ENCODE results near the gene CLEC4M.

CLEC4M gene

GRCh38 chr19:7722231-7722651 is 40.8 kb upstream of the CLEC4M start:
- no CpG with 5 or more reads among the region's 5 CpGs for WGBS (ENCODE audit: extremely low coverage, insufficient coverage, low lambda C conversion rate)
- H3K27ac ChIP-seq (ENCODE audit: low read depth, low read length) = no peak overlapping the region
- no peak overlapping the region for H3K18ac ChIP-seq (ENCODE audit: low read length)

DNA sequence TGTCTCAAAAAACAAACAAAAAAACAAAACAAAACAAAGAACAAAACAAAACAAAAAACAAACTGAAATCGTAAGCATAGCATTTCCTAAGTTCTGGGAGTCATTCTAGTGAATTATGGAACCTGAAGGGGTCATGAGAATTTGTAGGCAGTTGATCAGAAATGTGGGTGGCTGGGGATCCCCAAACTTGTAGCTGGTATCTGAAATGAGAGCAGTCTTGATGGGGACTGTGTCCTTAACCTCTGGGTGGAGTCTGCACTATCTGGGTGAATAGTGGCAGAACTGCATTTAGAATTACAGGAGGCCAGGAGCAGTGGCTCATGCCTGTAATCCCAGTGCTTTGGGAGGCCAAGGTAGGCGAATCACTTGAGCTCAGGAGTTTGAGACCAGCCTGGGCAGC is 37.3 kb upstream of the CLEC4M start:
- no peak overlapping the region for H3K23ac ChIP-seq (ENCODE audit: low read length)
- H2AK5ac ChIP-seq (ENCODE audit: low read length) = no peak overlapping the region
- no peaks in the 10 kb centered on the region for H3K36me3 ChIP-seq (ENCODE audit: control insufficient read depth, insufficient read depth, low read length)
- H2BK15ac ChIP-seq (replicated peaks; ENCODE audit: low read depth) = no peak overlapping the region
- H2BK5ac ChIP-seq (ENCODE audit: low read length) = no peak overlapping the region
- no peaks in the 10 kb centered on the region for H3K79me1 ChIP-seq (ENCODE audit: low read length)
- no peak overlapping the region for H3K4ac ChIP-seq (ENCODE audit: low read depth, low read length)
- H3K18ac ChIP-seq (ENCODE audit: low read length) = no peak overlapping the region
- no peaks in the 10 kb centered on the region for H3K4me1 ChIP-seq (ENCODE audit: control insufficient read depth, low read depth, low read length)
- no peak overlapping the region for H2BK120ac ChIP-seq (ENCODE audit: low read depth, low read length)
- H4K5ac ChIP-seq (ENCODE audit: low read length) = no peak overlapping the region
- H3K4me2 ChIP-seq (ENCODE audit: low read length) = no peak overlapping the region
- no peaks in the 10 kb centered on the region for H3K79me2 ChIP-seq (ENCODE audit: control insufficient read depth, insufficient read depth, low read length)
- no peak overlapping the region for H3K4me3 ChIP-seq (ENCODE audit: low read length)
- no peak overlapping the region for H3K27ac ChIP-seq (ENCODE audit: low read depth, low read length)
- DNase-seq = no peak
- no peak overlapping the region for H3K56ac ChIP-seq (ENCODE audit: low read length)
- peaks cover 18% of the 10 kb centered on the region for H3K27me3 ChIP-seq (ENCODE audit: insufficient read depth, low read length, poor library complexity)
- H3K9ac ChIP-seq (ENCODE audit: low read length) = no peak overlapping the region
- no peak overlapping the region for H4K8ac ChIP-seq (ENCODE audit: low read depth, low read length)
- no CpG with 5 or more reads among the region's 2 CpGs for WGBS (ENCODE audit: extremely low coverage, insufficient coverage, low lambda C conversion rate)

More at GRCh38 chr19:7722231-7722651, 40.8 kb upstream of the CLEC4M start:
- Histone ChIP-seq H2BK120ac (ENCODE audit: low read depth, low read length) (no peak overlapping the region), H3K79me1 (ENCODE audit: low read length) (no peaks in the 10 kb centered on the region), H3K4me2 (ENCODE audit: low read length) (no peak overlapping the region), H3K4ac (ENCODE audit: low read depth, low read length) (no peak overlapping the region), H4K5ac (ENCODE audit: low read length) (no peak overlapping the region), H3K36me3 (ENCODE audit: control insufficient read depth, insufficient read depth, low read length) (no peaks in the 10 kb centered on the region), H3K9ac (ENCODE audit: low read length) (no peak overlapping the region), H3K79me2 (ENCODE audit: control insufficient read depth, insufficient read depth, low read length) (no peaks in the 10 kb centered on the region), H3K23ac (ENCODE audit: low read length) (no peak overlapping the region), H2AK5ac (ENCODE audit: low read length) (no peak overlapping the region), H3K27me3 (ENCODE audit: insufficient read depth, low read length, poor library complexity) (no peaks in the 10 kb centered on the region), H3K4me1 (ENCODE audit: control insufficient read depth, low read depth, low read length) (no peaks in the 10 kb centered on the region), H2BK15ac (replicated peaks; ENCODE audit: low read depth) (no peak overlapping the region), H3K4me3 (ENCODE audit: low read length) (no peak overlapping the region), H2BK5ac (ENCODE audit: low read length) (no peak overlapping the region), H3K56ac (ENCODE audit: low read length) (no peak overlapping the region), H4K8ac (ENCODE audit: low read depth, low read length) (no peak overlapping the region)
- no peak for DNase-seq

- H2BK5ac ChIP-seq (ENCODE audit: low read length) = no peak overlapping the region
- no peak overlapping the region for H3K56ac ChIP-seq (ENCODE audit: low read length)
- H3K9ac ChIP-seq (ENCODE audit: low read length) = no peak overlapping the region
- H3K4me1 ChIP-seq (ENCODE audit: control insufficient read depth, low read depth, low read length) = no peaks in the 10 kb centered on the region
- DNase-seq = no peak
- H2BK15ac ChIP-seq (replicated peaks; ENCODE audit: low read depth) = no peak overlapping the region
- no peak overlapping the region for H2AK5ac ChIP-seq (ENCODE audit: low read length)
- H2BK120ac ChIP-seq (ENCODE audit: low read depth, low read length) = no peak overlapping the region
- no peaks in the 10 kb centered on the region for H3K79me2 ChIP-seq (ENCODE audit: control insufficient read depth, insufficient read depth, low read length)
- no peak overlapping the region for H3K18ac ChIP-seq (ENCODE audit: low read length)
- H3K4ac ChIP-seq (ENCODE audit: low read depth, low read length) = no peak overlapping the region
- H3K27ac ChIP-seq (ENCODE audit: low read depth, low read length) = no peak overlapping the region
- peaks cover 25% of the 10 kb centered on the region for H3K27me3 ChIP-seq (ENCODE audit: insufficient read depth, low read length, poor library complexity)
- H4K5ac ChIP-seq (ENCODE audit: low read length) = no peak overlapping the region
- no CpG with 5 or more reads among the region's 16 CpGs for WGBS (ENCODE audit: extremely low coverage, insufficient coverage, low lambda C conversion rate)
- H4K8ac ChIP-seq (ENCODE audit: low read depth, low read length) = no peak overlapping the region
- no peaks in the 10 kb centered on the region for H3K79me1 ChIP-seq (ENCODE audit: low read length)
- H3K23ac ChIP-seq (ENCODE audit: low read length) = no peak overlapping the region
- no peaks in the 10 kb centered on the region for H3K36me3 ChIP-seq (ENCODE audit: control insufficient read depth, insufficient read depth, low read length)
- no peak overlapping the region for H3K4me3 ChIP-seq (ENCODE audit: low read length)
- no peak overlapping the region for H3K4me2 ChIP-seq (ENCODE audit: low read length)
These were observed 33.8 kb upstream of the CLEC4M start for GRCh38 chr19:7729211-7729610.

- Histone ChIP-seq H3K79me2 (ENCODE audit: control insufficient read depth, insufficient read depth, low read length) (no peaks in the 10 kb centered on the region), H3K36me3 (ENCODE audit: control insufficient read depth, insufficient read depth, low read length) (no peaks in the 10 kb centered on the region), H3K27me3 (ENCODE audit: insufficient read depth, low read length, poor library complexity) (peaks cover 25% of the 10 kb centered on the region), H3K23ac (ENCODE audit: low read length) (no peak overlapping the region), H2BK120ac (ENCODE audit: low read depth, low read length) (no peak overlapping the region), H3K56ac (ENCODE audit: low read length) (no peak overlapping the region), H3K4ac (ENCODE audit: low read depth, low read length) (no peak overlapping the region), H3K79me1 (ENCODE audit: low read length) (no peaks in the 10 kb centered on the region), H3K4me1 (ENCODE audit: control insufficient read depth, low read depth, low read length) (no peaks in the 10 kb centered on the region), H3K4me2 (ENCODE audit: low read length) (no peak overlapping the region), H2BK15ac (replicated peaks; ENCODE audit: low read depth) (no peak overlapping the region), H3K27ac (ENCODE audit: low read depth, low read length) (no peak overlapping the region), H3K9ac (ENCODE audit: low read length) (no peak overlapping the region), H2BK5ac (ENCODE audit: low read length) (no peak overlapping the region), H2AK5ac (ENCODE audit: low read length) (no peak overlapping the region), H3K4me3 (ENCODE audit: low read length) (no peak overlapping the region), H3K18ac (ENCODE audit: low read length) (no peak overlapping the region), H4K8ac (ENCODE audit: low read depth, low read length) (no peak overlapping the region), H4K5ac (ENCODE audit: low read length) (no peak overlapping the region)
- DNase-seq = no peak
- no CpG with 5 or more reads among the region's 34 CpGs for WGBS (ENCODE audit: extremely low coverage, insufficient coverage, low lambda C conversion rate)
These were observed 33.2 kb upstream of the CLEC4M start for GRCh38 chr19:7729831-7730285.

DNA sequence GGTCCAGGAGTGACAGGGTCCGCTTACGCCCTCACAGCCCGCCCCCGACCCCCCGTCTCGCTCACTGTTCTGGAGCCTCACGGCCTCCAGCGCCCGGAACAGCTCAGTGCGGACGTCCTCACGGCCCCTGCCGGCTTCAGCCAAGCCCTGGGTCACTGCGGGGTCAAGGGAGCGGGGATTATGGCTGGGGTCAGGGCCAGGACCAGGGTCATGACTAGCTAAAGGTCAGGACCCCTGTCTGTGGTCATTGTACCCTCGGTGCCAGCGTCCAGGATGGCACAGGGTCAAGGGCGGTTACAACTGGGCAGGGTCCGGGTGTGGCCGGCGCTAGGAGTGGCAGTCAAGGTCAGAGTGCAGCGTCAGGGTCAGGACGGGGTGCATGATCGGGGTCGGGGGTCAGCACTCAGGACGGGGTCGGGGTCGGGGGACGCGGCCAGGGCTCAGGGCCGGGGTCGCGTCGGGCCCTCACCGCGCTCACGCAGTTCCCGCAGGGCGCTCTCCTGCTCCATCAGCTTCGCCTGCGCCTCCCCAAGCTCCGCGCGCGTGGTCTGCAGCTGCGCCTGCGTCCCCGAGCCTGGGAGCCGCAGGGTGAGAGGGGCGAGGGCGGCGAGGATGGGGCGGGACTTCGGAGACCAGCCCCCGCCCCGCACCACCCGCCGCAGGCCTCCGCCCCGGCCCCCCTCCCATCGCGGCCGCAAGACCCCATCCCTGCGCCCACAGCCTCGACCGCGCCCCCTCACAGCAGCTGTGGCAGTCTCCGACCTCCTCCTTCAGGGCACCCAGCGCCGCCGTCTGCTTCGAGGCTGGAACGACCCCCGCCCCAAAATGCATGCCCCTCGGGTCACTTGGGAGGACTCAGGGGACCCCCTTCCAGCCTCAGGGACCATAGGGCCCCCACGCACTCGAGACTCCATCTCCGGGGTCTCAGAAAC is 32.5 kb upstream of the CLEC4M start:
- no peak for DNase-seq
- Histone ChIP-seq H2BK5ac (ENCODE audit: low read length) (no peak overlapping the region), H3K4ac (ENCODE audit: low read depth, low read length) (no peak overlapping the region), H3K4me1 (ENCODE audit: control insufficient read depth, low read depth, low read length) (no peaks in the 10 kb centered on the region), H3K4me2 (ENCODE audit: low read length) (no peak overlapping the region), H3K56ac (ENCODE audit: low read length) (no peak overlapping the region), H3K27me3 (ENCODE audit: insufficient read depth, low read length, poor library complexity) (peaks cover 25% of the 10 kb centered on the region), H2AK5ac (ENCODE audit: low read length) (no peak overlapping the region), H3K79me1 (ENCODE audit: low read length) (no peaks in the 10 kb centered on the region), H3K9ac (ENCODE audit: low read length) (no peak overlapping the region), H2BK120ac (ENCODE audit: low read depth, low read length) (no peak overlapping the region), H3K79me2 (ENCODE audit: control insufficient read depth, insufficient read depth, low read length) (no peaks in the 10 kb centered on the region), H3K4me3 (ENCODE audit: low read length) (no peak overlapping the region), H3K27ac (ENCODE audit: low read depth, low read length) (no peak overlapping the region), H3K18ac (ENCODE audit: low read length) (no peak overlapping the region), H2BK15ac (replicated peaks; ENCODE audit: low read depth) (no peak overlapping the region), H4K8ac (ENCODE audit: low read depth, low read length) (no peak overlapping the region), H4K5ac (ENCODE audit: low read length) (no peak overlapping the region), H3K23ac (ENCODE audit: low read length) (no peak overlapping the region), H3K36me3 (ENCODE audit: control insufficient read depth, insufficient read depth, low read length) (no peaks in the 10 kb centered on the region)
- WGBS (ENCODE audit: extremely low coverage, insufficient coverage, low lambda C conversion rate) = no CpG with 5 or more reads among the region's 78 CpGs
